ENCODE measurements around the gene PPP6R2. TPM values are rescaled to one million over a fixed set of nuclear protein-coding genes. Genes with fewer than 3 reads are reported as not detected.

PPP6R2 gene
- total and polyA plus RNA-seq, 9 of the 15 experiments (the other 6 are each of a cell fraction or from before 2014, with no cell fraction given): 0.32 to 39.8 (median 21.4) TPM

DNA sequence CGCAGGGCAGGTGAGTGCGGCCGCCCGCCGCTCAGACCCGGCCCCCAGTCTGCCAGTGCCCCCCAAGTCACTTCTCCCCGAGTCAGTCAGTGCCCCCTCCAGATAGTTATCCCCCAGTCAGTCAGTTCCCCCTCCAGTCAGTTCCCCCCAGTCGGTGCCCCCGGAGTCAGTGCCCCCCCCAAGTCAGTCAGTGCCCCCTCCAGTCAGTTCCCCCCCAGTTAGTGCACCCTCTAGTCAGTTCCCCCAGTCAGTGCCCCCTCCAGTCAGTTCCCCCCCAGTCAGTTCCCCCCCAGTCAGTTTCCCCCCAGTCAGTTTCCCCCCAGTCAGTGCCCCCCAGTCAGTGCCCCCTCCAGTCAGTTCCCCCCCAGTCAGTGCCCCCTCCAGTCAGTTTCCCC, 411 bp downstream of the PPP6R2 start (continued):
- TF ChIP-seq ZBTB11 (CRISPR knock-in tag; IDR thresholded peaks at IDR 0.05) (peak in 1 of 3 experiments; percentile 68; a peak in 2 of 6 replicates), PTRF (tag; IDR thresholded peaks at IDR 0.05) (no peak)

- Histone ChIP-seq H3K27me3 (ENCODE audit: control insufficient read depth in 2 of 2, insufficient read depth in 2 of 2, low read length in 2 of 2) (no peaks in the 10 kb centered on the region), H3K27ac (ENCODE audit: extremely low read depth, low read depth, low read length) (no peak overlapping the region), H3K4me3 (no peak overlapping the region), H3K4me2 (ENCODE audit: insufficient read depth, low read length) (0 out of 2 replicates have a peak overlapping the region, but pooled peaks have one; percentile 32), H4K20me1 (replicated peaks; ENCODE audit: control insufficient read depth, insufficient read depth, low read length) (peaks cover 12% of the 10 kb centered on the region; the same call in 1 of the 2 replicates), H2AFZ (ENCODE audit: low read depth, low read length) (no peak overlapping the region), H3K9ac (ENCODE audit: insufficient read depth in 1 of 2, low read depth in 2 of 2, low read length in 2 of 2) (peak overlapping the region in 1 of 2 experiments; percentile 68; a peak in 2 of 4 replicates), H3K9me1 (ENCODE audit: control insufficient read depth, insufficient read depth, low read length) (no peaks in the 10 kb centered on the region), H3K79me2 (ENCODE audit: control insufficient read depth, insufficient read depth, low read length) (peaks cover 34% of the 10 kb centered on the region), H3K4me1 (replicated peaks in 1 of 2; ENCODE audit: control insufficient read depth in 2 of 2, insufficient read depth in 2 of 2, low read length in 2 of 2) (peaks cover 3 to 30% of the 10 kb centered on the region in 2 experiments; a peak in 4 of 5 replicates), H3K36me3 (ENCODE audit: control insufficient read depth, insufficient read depth, low read length) (peaks cover 21% of the 10 kb centered on the region; the same call in 2 of the 3 replicates), H3K9me3 (replicated peaks; ENCODE audit: control insufficient read depth, insufficient read depth, low read depth, low read length) (no peaks in the 10 kb centered on the region)
- no peak for TF ChIP-seq MEF2A (IDR thresholded peaks at IDR 0.05; ENCODE audit: control insufficient read depth, low read depth, low read length)
- no peak for TF ChIP-seq PRPF4 (IDR thresholded peaks at IDR 0.05; ENCODE audit: insufficient read depth, low read depth, low read length, poor library complexity, severe bottlenecking)
- no peak for FAIRE-seq
- no TSS peak for BruUV-seq (replicated peaks)
- ATAC-seq: no peak
- peak in 1 of 4 experiments; percentile 9 for DNase-seq (ENCODE audit: extremely low read depth in 1 of 4, low spot score in 3 of 4)
- WGBS (ENCODE audit: insufficient coverage, low coverage, missing lambda C conversion rate): 84% methylated on average over 6 of the region's 8 CpGs
- in situ Hi-C loops (cut with MboI): no loop called here
- ChIA-PET POLR2A (no interaction called here), CTCF (ENCODE audit: low intra/inter-chr PET ratio) (no interaction called here)
- intact Hi-C loops (cut with micrococcal nuclease): loop anchor here (10.0 kb wide), 1 partner anchor 202 kb away; no protein-coding TSS in a partner anchor
Measured at GRCh38 chr22:50346470-50346869, 3.3 kb downstream of the PPP6R2 start.
